Stimulated activated CD4-positive, alpha-beta T cell treated with anti-CD3 and anti-CD28 coated beads, Interleukin-1b, Interleukin-23, amount 100 ng/mL, for 1 hour (primary cell): ENCODE data around the gene P2RX6.
"Not testable (repeated sequence)": the region's sequence is repeated elsewhere in the genome, so short reads cannot be mapped to it uniquely, and the experiment has no call there.

Source experiments
- DNase-seq, 2 donors: peaks; one replicate each; pipeline ENCODE4 v3.0.0-alpha.2; 2020; ENCODE audit warnings: low read depth in 2 of 2

The P2RX6 gene

GRCh38 chr22:21052715-21053459, 37.9 kb downstream of the P2RX6 start:
- DNase-seq = no peak

- no peak for DNase-seq
These were observed 39.2 kb downstream of the P2RX6 start for GRCh38 chr22:21054046-21054713.

- no peak for DNase-seq
These were observed 40.0 kb downstream of the P2RX6 start for GRCh38 chr22:21054714-21055563.

DNA sequence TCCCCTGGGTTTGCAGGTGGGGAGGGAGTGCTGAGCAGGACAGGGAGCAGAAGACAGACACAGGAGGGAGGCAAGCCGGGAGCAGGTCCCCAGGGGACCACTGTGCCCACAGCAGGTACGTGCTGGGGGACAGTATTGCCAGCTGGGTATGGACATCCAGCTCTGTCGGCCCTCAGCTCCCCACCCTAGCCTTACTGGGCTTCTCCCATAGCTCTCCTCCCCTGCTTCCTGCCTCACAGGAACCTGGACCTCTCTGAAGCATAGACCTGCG, 40.5 kb downstream of the P2RX6 start:
- no peak for DNase-seq

DNA sequence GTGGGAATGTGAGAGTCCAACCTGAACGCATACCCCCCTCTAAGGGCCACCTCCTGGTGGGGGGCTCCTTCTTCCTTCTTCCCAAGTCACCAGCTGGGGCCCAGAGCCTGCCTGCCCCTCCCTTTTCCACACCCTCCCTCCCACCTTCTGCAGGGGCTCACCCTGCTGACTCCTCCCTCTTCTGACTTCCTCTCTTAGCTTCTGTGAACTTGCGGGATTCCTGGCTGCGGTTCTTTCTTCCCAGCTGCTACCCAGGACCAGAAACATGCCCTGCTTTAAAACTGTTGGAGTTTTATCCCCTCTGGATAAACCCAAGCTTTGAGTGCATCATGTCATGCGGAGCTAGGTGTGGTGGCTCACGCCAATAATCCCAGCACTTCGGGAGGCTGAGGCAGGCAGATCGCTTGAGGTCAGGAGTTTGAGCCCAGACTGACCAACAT, 40.9 kb downstream of the P2RX6 start:
- no peak for DNase-seq

GRCh38 chr22:21060363-21060762, 45.4 kb downstream of the P2RX6 start:
- DNase-seq = not testable (repeated sequence)

- not testable (repeated sequence) for DNase-seq
These were observed 46.8 kb downstream of the P2RX6 start for GRCh38 chr22:21061660-21062321.

- not testable (repeated sequence) for DNase-seq
These were observed 49.5 kb downstream of the P2RX6 start for GRCh38 chr22:21064425-21064824.

DNA sequence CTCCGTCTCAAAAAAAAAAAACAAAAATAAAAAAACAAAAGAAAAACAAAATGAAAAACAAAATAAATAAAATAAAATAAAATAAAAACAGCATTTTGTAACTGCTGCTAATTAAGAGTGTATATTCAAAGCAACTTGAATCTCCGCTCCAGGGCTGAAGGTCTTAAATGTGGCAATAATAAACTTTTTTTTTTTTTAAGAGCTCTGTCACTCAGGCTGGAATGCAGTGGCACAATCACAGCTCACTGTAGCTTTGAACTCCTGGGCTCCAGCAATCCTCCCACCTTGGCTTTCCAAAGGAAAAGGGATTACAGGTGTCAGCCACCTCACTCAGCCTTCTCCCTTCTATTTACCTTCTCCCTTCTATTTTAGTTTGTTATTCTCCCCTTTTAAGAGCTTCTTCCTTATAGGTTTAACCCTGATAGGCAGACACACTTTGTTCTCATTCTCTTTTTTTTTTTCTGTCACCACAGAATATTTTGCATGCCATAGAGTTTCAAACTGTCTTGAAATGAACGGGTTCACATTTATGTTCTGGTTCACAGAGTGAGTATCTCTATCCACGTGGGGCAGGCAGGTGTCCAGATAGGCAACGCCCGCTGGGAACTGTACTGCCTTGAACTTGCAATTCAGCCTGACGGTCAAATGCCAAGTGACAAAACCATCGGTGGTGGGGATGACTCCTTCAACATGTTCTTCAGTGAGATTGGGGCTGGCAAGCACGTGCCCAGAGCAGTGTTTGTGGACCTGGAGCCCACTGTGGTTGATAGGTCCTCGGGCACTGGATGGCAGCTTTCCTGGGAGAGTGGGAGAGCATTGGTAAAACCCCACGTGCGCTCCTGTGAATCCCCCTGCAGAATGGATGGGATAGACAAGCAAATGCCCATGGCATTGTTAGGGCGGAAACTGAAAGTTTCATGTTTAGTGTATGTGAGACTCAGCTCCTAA, 50.2 kb downstream of the P2RX6 start:
- DNase-seq = no peak

DNA sequence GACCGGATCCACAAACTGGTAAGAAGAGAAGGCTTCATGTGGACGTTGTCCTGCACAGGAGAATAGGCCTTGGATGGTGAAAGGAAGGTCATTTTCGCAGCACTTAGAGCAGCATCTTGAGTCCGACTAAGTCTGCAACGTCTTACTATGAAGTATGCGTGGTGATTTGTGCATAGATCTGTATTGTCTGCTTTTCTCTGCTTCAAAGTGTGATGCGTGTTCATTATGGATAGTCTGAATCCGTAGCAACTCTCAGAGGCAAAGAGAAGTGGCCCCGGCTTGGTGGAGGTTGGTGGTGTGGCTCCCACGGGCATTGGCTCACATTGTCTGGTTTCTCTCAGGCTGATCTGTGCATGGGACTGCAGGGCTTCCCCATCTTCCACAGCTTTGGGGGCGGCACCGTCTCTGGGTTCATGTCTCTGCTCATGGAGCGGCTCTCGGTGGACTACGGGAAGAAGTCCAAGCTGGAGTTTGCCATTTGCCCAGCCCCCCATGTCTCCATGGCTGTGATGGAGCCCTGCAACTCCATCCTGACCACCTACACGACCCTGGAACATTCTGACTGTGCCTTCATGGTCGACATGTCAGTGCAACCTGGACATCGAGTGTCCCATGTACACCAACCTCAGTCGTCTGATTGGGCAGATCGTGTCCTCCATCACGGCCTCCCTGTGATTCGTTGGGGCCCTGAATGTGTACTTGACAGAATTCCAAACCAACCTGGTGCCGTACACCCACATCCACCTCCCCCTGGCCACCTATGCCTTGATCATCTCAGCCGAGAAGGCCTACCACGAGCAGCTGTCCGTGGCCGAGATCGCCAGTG, 52.3 kb downstream of the P2RX6 start:
- DNase-seq = no peak

GRCh38 chr22:21067901-21068680, 53.1 kb downstream of the P2RX6 start:
- DNase-seq = no peak

DNA sequence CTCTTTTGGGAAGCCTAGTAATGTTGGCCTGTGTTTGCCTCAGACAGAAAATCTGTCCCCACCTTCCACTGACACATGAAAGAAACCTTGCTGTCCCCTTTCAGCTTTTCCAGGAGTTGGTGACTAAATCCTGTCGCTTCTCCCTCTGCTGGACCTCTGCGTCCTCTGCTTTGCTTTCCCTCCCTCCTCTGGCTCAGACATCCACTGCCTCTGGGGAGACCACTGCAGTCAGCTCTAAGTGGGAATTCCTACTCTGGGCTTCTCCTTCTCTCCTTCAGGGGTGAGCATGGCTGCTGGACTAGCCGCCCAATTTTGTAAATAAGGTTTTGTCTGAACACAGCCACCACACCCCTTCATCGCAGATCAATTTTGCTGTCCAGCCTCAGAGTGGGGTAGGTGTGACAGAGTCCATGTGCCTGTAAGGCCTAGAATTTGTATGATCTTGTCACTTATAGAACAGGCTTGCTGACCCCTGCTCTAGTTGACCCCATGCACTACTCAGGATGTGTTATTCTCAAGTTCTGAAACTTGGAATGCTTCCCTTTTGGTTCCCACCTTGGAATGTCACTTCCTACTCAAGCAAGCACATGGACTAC, 53.8 kb downstream of the P2RX6 start:
- no peak for DNase-seq

DNA sequence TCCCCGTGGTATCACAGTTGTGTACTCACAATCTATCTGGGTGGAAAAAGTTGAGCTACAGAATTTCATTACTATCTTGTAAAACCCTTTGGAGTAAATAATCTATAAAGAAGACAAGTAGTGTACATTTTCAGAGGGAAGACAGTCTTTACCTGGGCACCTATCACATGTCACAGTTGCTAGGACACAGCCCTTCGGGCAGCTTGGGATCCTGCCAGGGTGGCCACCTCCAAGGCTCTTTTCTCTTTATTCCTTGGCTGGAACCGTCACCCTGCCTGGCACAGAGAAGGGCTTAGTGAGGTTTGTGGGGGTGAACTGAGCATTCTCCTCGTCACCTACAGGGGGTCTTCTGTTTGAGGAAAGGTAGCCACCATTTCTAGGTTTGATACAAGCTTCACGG, 54.4 kb downstream of the P2RX6 start:
- no peak for DNase-seq

DNA sequence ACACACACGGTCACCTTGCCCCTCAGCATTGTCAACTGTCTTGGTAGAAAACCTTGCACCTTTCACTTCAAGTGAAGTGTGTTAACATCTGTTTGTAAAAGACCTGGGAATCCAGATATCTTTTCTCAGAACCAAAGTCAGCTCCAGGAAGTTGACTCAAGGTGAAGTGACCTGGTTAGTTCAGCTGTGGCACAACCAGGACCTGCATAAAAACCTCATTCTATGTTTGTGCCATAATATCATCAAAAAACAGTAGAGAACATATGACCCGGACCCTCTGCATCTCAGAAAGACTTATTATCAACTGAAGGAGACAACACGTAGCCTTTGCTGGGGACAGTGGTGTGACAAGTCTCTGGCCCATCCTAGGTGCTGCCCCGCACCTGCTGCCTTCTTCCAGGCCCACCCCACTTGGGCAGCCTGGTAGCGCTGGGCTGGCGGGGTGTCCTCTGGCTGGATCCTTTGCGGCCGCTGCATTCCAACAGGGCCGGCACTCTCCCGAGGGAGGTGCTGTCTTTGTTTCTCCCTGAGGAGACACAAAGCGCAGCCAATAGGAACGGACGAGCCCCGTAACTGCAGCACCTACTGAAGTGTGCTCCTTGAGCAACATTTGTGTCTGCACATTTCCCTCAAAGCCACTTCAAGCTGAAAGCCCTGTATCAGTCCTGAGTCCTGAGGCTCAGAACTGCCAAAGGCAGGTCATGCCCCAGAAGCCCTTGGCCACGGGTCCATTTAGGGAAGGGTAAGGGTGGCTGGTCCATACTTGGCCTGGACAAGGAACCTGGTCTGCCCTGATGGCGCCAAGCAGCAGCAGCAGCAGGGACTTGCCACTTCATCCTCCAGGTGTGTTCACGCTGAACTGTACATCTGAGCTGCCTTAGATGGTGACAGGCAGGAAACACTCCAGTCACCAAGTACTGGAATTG, 56.0 kb downstream of the P2RX6 start:
- DNase-seq = no peak

GRCh38 chr22:21071796-21072195, 56.8 kb downstream of the P2RX6 start:
- not testable (repeated sequence) for DNase-seq

- DNase-seq = no peak
These were observed 58.1 kb downstream of the P2RX6 start for GRCh38 chr22:21073023-21073422.

- no peak for DNase-seq
These were observed 58.5 kb downstream of the P2RX6 start for GRCh38 chr22:21073482-21073881.
